ENCODE measurements around the gene SHLD3. TPM values are rescaled to one million over a fixed set of nuclear protein-coding genes. Genes with fewer than 3 reads are reported as not detected.
A peak's percentile ranks its signal among the peaks of the same experiment; 100 is the strongest.
"Not testable (repeated sequence)": the region's sequence is repeated elsewhere in the genome, so short reads cannot be mapped to it uniquely, and the experiment has no call there.

The SHLD3 gene
- total and polyA plus RNA-seq, 8 donors = 0.51 to 2.3 (median 1.2) TPM

DNA sequence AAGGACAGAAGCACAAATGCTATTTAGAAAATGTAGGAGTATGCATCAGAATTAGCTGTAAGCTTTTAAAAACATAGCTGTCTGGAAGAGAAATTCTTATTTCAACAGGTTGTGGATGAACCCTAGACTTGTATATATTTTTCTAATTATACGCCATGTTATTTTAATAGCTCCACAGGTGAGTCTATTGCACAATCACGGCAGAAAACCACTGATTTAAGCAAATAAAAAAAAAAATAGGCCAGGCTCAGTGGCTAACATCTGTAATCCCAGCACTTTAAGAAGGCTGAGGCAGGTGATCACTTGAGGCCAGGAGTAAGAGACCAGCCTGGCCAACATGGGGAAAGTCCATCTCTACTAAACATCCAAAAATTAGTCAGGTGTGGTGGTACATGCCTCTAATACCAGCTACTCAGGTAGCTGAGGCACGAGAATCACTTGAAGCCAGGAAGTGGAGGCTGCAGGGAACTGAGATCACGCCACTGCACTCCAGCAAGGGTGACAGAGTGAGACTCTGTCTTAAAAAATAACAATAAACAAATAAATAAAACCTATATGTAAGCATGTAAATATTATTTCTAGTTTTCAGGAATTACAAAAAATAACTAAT is 12.4 kb upstream of the SHLD3 start:
- TF ChIP-seq, protein P1, sequence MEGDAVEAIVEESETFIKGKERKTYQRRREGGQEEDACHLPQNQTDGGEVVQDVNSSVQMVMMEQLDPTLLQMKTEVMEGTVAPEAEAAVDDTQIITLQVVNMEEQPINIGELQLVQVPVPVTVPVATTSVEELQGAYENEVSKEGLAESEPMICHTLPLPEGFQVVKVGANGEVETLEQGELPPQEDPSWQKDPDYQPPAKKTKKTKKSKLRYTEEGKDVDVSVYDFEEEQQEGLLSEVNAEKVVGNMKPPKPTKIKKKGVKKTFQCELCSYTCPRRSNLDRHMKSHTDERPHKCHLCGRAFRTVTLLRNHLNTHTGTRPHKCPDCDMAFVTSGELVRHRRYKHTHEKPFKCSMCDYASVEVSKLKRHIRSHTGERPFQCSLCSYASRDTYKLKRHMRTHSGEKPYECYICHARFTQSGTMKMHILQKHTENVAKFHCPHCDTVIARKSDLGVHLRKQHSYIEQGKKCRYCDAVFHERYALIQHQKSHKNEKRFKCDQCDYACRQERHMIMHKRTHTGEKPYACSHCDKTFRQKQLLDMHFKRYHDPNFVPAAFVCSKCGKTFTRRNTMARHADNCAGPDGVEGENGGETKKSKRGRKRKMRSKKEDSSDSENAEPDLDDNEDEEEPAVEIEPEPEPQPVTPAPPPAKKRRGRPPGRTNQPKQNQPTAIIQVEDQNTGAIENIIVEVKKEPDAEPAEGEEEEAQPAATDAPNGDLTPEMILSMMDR (IDR thresholded peaks at IDR 0.05) = no peak
- H3K36me3 ChIP-seq = peaks cover 3 to 14% (median 4%) of the 10 kb centered on the region in 3 donors
- no peaks in the 10 kb centered on the region for H3K27me3 ChIP-seq
- peak overlapping the region in 2 of 4 donors; percentile 58 to 61 for H3K27ac ChIP-seq
- no peak for FAIRE-seq
- intact Hi-C loops (cut with DNase I) = no loop called here
- DNase-seq = no peak
- H3K4me3 ChIP-seq = no peak overlapping the region
- 65% methylated on average over 4 of the region's 4 CpGs for WGBS, 2 donors
- ATAC-seq = peak in 3 of 4 donors; percentile 5 to 31 (median 9)
- no peaks in the 10 kb centered on the region for H3K9me3 ChIP-seq
- H3K4me1 ChIP-seq = peaks cover 7 to 24% (median 23%) of the 10 kb centered on the region in 3 donors

DNA sequence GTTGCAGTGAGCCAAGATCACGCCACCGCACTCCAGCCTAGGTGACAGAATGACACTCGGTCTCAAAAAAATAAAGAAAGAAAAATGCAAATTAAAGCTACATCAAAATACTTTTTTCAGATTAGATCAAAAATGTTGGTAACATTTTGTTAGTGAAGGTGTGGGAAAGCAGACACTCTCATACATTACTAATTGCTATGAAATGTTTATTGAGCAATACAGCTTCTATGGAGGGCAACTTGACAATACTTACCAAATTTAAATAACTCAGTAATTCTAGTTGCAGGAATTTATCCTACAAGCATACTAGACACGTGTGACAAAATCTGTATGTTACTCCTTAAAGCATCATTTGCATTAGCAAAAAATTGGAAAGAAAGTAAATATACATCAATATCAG is 4.8 kb upstream of the SHLD3 start:
- Histone ChIP-seq H3K4me3 (no peak overlapping the region), H3K27ac (no peak overlapping the region), H3K4me1 (peaks cover 9 to 13% (median 9%) of the 10 kb centered on the region in 3 donors), H3K36me3 (no peaks in the 10 kb centered on the region), H3K27me3 (no peaks in the 10 kb centered on the region), H3K9me3 (no peaks in the 10 kb centered on the region)
- TF ChIP-seq, protein P1 (IDR thresholded peaks at IDR 0.05) = no peak
- DNase-seq = no peak
- intact Hi-C loops (cut with DNase I) = no loop called here
- no peak for ATAC-seq
- FAIRE-seq = no peak
- WGBS, 2 donors = 89 to 92% methylated on average over 4 of the region's 4 CpGs

DNA sequence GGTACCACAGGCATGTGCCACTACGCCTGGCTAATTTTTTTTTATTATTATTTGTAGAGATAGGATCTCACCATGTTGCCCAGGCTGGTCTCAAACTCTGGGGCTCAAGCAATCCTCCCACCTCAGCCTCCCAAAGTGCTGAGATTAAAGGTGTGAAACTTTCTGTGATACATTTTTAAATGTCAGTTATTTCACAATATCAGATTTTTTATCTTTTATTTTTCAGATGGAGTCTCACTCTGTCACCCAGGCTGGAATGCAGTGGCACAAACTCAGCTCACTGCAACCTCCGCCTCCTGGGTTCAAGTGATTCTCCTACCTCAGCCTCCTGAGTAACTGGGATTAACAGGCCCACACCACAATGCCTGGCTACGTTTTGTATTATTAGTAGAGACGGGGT is 2.9 kb upstream of the SHLD3 start:
- H3K27ac ChIP-seq; H3K9me3 ChIP-seq; ATAC-seq; FAIRE-seq; DNase-seq; H3K36me3 ChIP-seq; H3K27me3 ChIP-seq; intact Hi-C loops (cut with DNase I); H3K4me3 ChIP-seq: not testable (repeated sequence)
- H3K4me1 ChIP-seq = peaks cover 9 to 22% (median 19%) of the 10 kb centered on the region in 3 donors
- WGBS, 2 donors = 85 to 90% methylated on average over 4 of the region's 4 CpGs

DNA sequence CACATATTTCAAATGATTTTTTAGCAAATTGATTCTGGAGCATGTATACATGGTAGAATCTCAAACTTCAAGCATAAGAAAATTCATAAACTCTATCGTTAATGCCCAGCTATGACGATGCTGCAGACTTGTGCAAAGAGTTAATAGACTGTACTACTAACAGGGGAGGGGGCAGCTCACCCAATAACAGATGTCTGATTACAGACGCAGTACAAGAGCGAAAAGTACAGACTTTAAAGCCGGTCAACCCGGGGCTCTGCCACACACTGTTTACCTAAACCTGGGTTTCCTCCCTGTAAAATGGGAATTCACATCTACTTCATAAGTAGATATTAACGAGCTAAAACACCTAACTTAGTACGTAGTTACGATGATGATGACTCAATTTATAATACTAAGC is 1.3 kb upstream of the SHLD3 start:
- Histone ChIP-seq H3K4me1 (peaks cover 9 to 22% (median 19%) of the 10 kb centered on the region in 3 donors), H3K36me3 (no peaks in the 10 kb centered on the region), H3K4me3 (peak overlapping the region; percentile 66 to 92 (median 79)), H3K9me3 (no peaks in the 10 kb centered on the region), H3K27ac (peak overlapping the region in 2 of 4 donors; percentile 28 to 83), H3K27me3 (no peaks in the 10 kb centered on the region)
- ATAC-seq (peak in 1 of 4 donors; percentile 1), DNase-seq (no peak), FAIRE-seq (no peak)
- intact Hi-C loops (cut with DNase I) = no loop called here
- WGBS, 2 donors = 1 to 2% methylated on average over 9 of the region's 9 CpGs
- TF ChIP-seq, protein P1 (IDR thresholded peaks at IDR 0.05) = no peak

DNA sequence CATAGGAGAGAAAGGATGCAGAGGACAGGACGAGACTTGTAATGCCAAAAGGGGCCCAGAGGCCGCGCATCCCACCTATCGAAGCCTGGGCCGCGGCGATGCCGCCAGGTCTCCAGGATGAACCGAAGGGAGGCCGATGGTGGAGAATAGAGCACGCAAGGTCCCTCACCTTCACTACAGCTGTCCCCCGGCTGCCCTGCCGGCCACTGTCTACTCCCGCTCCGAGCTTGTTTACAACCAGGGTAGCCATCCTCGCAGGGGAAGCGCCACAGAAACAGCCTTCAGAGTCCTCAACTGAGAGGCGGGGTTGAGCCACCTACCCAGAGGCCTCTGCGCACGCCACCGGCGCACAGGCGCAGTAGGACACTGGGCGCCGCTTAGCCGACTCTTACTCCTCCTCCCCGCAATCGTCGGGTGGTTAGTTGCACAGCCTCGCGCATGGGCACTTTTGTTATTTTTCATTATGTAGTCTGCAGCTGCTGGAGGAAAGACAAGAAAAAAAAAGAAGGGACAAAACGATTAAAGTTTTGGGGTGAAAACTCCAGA is 729 bp upstream of the SHLD3 start, which contains the start of gene TRIM23:
Gene TRIM23, minus strand, starts transcription at position 309 of the 546 bp plus-strand sequence. Its CDS starts 59 bp downstream, at position 250.
- Histone ChIP-seq H3K27ac (peak within 1 kb of the TSS; percentile 28 to 83 (median 74)), H3K27me3 (no peaks in the 10 kb centered on the region), H3K4me3 (peak within 1 kb of the TSS; percentile 66 to 92 (median 79)), H3K9me3 (no peaks in the 10 kb centered on the region), H3K36me3 (no peaks in the 10 kb centered on the region), H3K4me1 (peaks cover 9 to 22% (median 19%) of the 10 kb centered on the region in 3 donors)
- DNase-seq (peak; percentile 88 to 94 (median 88)), ATAC-seq (peak; percentile 96 to 99 (median 97)), FAIRE-seq (no peak)
- TF ChIP-seq, protein P1 (IDR thresholded peaks at IDR 0.05) = no peak
- WGBS, 2 donors = 0% methylated on average over 32 of the region's 32 CpGs
- intact Hi-C loops (cut with DNase I) = no loop called here
